IMR-90 (cell line): ENCODE measurements around the gene NF1. TPM values are rescaled to one million over a fixed set of nuclear protein-coding genes. Genes with fewer than 3 reads are reported as not detected.
A peak's percentile ranks its signal among the peaks of the same experiment; 100 is the strongest.

ENCODE experiments used
- ATAC-seq: fragments of 200-7000 bp; cut with Tn5 transposase; 2 replicates; pipeline ENCODE4 v1.9.1; 2020; ENCODE audit warnings: low read depth, mild to moderate bottlenecking, moderate library complexity
- BruUV-seq: library from RNA; stranded (reverse); fragments of 400-500 nt; replicated peaks from 2 replicates; lab custom pipeline; 2021; lab: Mats Ljungman, UMichigan
- CTCF ChIA-PET: fragments of 300-600 bp; formaldehyde crosslinking; extraction: SDS; loops from one replicate; lab custom pipeline; 2021; ENCODE audit warnings: antibody characterized with exemption; lab: Yijun Ruan, JAX
- POLR2A ChIA-PET: fragments of 300-600 bp; sonication (Branson Sonifier 250); formaldehyde crosslinking; loops from one replicate; lab custom pipeline; 2022; ENCODE audit warnings: antibody characterized with exemption; ENCODE audit not compliant: unreplicated experiment; lab: Charles Lee
- DNase-seq: peaks from one replicate; pipeline ENCODE4 v3.0.0; 2013
- H2AFZ ChIP-seq: replicated peaks from 2 replicates; pipeline ENCODE3; 2013; ENCODE audit warnings: low read length, mild to moderate bottlenecking; ENCODE audit not compliant: poor library complexity
- H2AK5ac ChIP-seq: 2 replicates; pipeline ENCODE4 v1.6.1; 2013; ENCODE audit warnings: low read depth, low read length, inconsistent platforms
- H2AK9ac ChIP-seq: replicated peaks from 2 replicates; pipeline ENCODE3; 2013; ENCODE audit warnings: mild to moderate bottlenecking, low read depth, low read length, moderate library complexity; ENCODE audit not compliant: poor library complexity
- H2BK120ac ChIP-seq: 2 replicates; pipeline ENCODE4 v1.6.1; 2013; ENCODE audit warnings: low read depth, low read length, inconsistent platforms
- H2BK15ac ChIP-seq: 3 replicates; pipeline ENCODE4 v1.6.1; 2013; ENCODE audit warnings: low read depth, low read length, inconsistent platforms
- H2BK20ac ChIP-seq: 2 replicates; pipeline ENCODE4 v1.6.1; 2013; ENCODE audit warnings: low read depth, mild to moderate bottlenecking, inconsistent platforms, low read length, moderate library complexity
- H2BK5ac ChIP-seq: 2 replicates; pipeline ENCODE4 v1.6.1; 2013; ENCODE audit warnings: mild to moderate bottlenecking, low read depth, low read length, inconsistent platforms; ENCODE audit not compliant: poor library complexity, severe bottlenecking
- H3K14ac ChIP-seq: replicated peaks from 2 replicates; pipeline ENCODE4 v1.6.1; 2013; ENCODE audit warnings: low read depth, low read length, inconsistent platforms
- H3K18ac ChIP-seq: 2 replicates; pipeline ENCODE4 v1.6.1; 2013; ENCODE audit warnings: low read depth, low read length, control low read depth
- H3K23ac ChIP-seq: 2 replicates; pipeline ENCODE4 v1.6.1; 2013; ENCODE audit warnings: low read depth, low read length, inconsistent platforms
- H3K27ac ChIP-seq: 2 replicates; pipeline ENCODE4 v1.5.1; 2013; ENCODE audit warnings: mild to moderate bottlenecking, control low read depth, low read length; ENCODE audit not compliant: insufficient read depth
- H3K27me3 ChIP-seq: 2 replicates; pipeline ENCODE4 v1.6.1; 2013; ENCODE audit warnings: low read length; ENCODE audit not compliant: control insufficient read depth, insufficient read depth
- H3K36me3 ChIP-seq: 2 replicates; pipeline ENCODE4 v1.6.1; 2013; ENCODE audit warnings: low read length, mixed read lengths; ENCODE audit not compliant: control insufficient read depth, insufficient read depth
- H3K4ac ChIP-seq: 2 replicates; pipeline ENCODE4 v1.6.1; 2013; ENCODE audit warnings: low read depth, low read length, inconsistent platforms
- H3K4me1 ChIP-seq: 2 replicates; pipeline ENCODE4 v1.6.1; 2013; ENCODE audit warnings: low read length, mixed read lengths; ENCODE audit not compliant: control insufficient read depth, insufficient read depth
- H3K4me2 ChIP-seq: 2 replicates; pipeline ENCODE4 v1.6.1; 2013; ENCODE audit warnings: low read depth, mild to moderate bottlenecking, control low read depth, low read length, moderate library complexity
- H3K4me3 ChIP-seq: 2 replicates; pipeline ENCODE4 v1.5.1; 2013; ENCODE audit warnings: low read depth, mild to moderate bottlenecking, control low read depth, low read length, moderate library complexity; ENCODE audit not compliant: insufficient read depth
- H3K56ac ChIP-seq: 2 replicates; pipeline ENCODE4 v1.6.1; 2013; ENCODE audit warnings: low read length, inconsistent platforms; ENCODE audit not compliant: insufficient read depth; ENCODE audit errors: extremely low read depth
- H3K79me1 ChIP-seq, 2 experiments: 2 replicates each; pipeline ENCODE4 v1.6.1; 2013; ENCODE audit warnings: low read length in 2 of 2, inconsistent platforms in 1 of 2, low read depth in 1 of 2
- H3K9ac ChIP-seq: 2 replicates; pipeline ENCODE4 v1.6.1; 2013; ENCODE audit warnings: low read depth, low read length, control low read depth
- H3K9me1 ChIP-seq: 2 replicates; pipeline ENCODE4 v1.6.1; 2013; ENCODE audit warnings: low read length, inconsistent platforms; ENCODE audit not compliant: insufficient read depth
- H3K9me3 ChIP-seq: 2 replicates; pipeline ENCODE4 v1.6.1; 2013; ENCODE audit warnings: low read length; ENCODE audit not compliant: control insufficient read depth, insufficient read depth
- H4K20me1 ChIP-seq: 2 replicates; pipeline ENCODE4 v1.6.1; 2013; ENCODE audit warnings: low read length, inconsistent platforms; ENCODE audit not compliant: insufficient read depth
- H4K5ac ChIP-seq: 2 replicates; pipeline ENCODE4 v1.6.1; 2013; ENCODE audit warnings: mild to moderate bottlenecking, low read depth, low read length, control low read depth
- H4K8ac ChIP-seq, 2 experiments: 2 replicates each; pipeline ENCODE4 v1.6.1; 2013; ENCODE audit warnings: low read depth in 2 of 2, low read length in 2 of 2, control low read depth in 1 of 2, inconsistent platforms in 1 of 2
- H4K91ac ChIP-seq: 2 replicates; pipeline ENCODE4 v1.6.1; 2013; ENCODE audit warnings: low read depth, low read length, inconsistent platforms; ENCODE audit not compliant: insufficient read depth
- BHLHE40 ChIP-seq: fragments of 150-350 bp; IDR thresholded peaks from 2 replicates; pipeline ENCODE4 v1.6.1; 2016; ENCODE audit warnings: mild to moderate bottlenecking, low read depth, low read length
- MAFK ChIP-seq: IDR thresholded peaks from 2 replicates; pipeline ENCODE4 v1.6.1; 2012; ENCODE audit warnings: low read depth, low read length, improper control_type of control experiment
- WGBS, 2 experiments: methylation state at CpG; one replicate each; pipeline versions ENCODE4 v1.1.5 to v1.1.7; 2013; ENCODE audit warnings: missing lambda C conversion rate in 2 of 2; ENCODE audit not compliant: insufficient read length in 1 of 2; ENCODE audit errors: extremely low coverage in 2 of 2; 5-methylcytosine and 5-hydroxymethylcytosine counted together
- dilution Hi-C: fragments of 300-500 bp; cut with HindIII; formaldehyde crosslinking; loops from one replicate; pipeline ENCODE4 v1.14.3; 2018; ENCODE audit warnings: low sequenced_read_pairs; ENCODE audit not compliant: unreplicated experiment
- in situ Hi-C: fragments of 300-500 bp; cut with MboI; formaldehyde crosslinking; loops from 3 replicates; pipeline ENCODE4 v1.14.3; 2019; ENCODE audit warnings: low sequenced_read_pairs, inconsistent platforms, mixed read lengths
- intact Hi-C: fragments of 100-400 bp; cut with micrococcal nuclease; formaldehyde crosslinking; loops from 2 replicates; pipeline ENCODE4 v1.10.0; 2022
- polyA plus RNA-seq, 3 experiments: library from polyadenylated mRNA; depleted of rRNA; stranded (reverse); fragments of >200 nt; gene quantifications; 2 replicates each; pipeline ENCODE4 v1.2.3, GENCODE V29; 2012; ENCODE audit warnings: low replicate concordance in 1 of 3
- total RNA-seq: library from RNA; depleted of rRNA; stranded (reverse); fragments of >200 nt; gene quantifications from 2 replicates; pipeline ENCODE4 v1.2.3, GENCODE V29; 2012

Gene NF1
- total and polyA plus RNA-seq, 2 of the 4 experiments (the other 2 are of a cell fraction): 17.9 to 48.6 TPM

DNA sequence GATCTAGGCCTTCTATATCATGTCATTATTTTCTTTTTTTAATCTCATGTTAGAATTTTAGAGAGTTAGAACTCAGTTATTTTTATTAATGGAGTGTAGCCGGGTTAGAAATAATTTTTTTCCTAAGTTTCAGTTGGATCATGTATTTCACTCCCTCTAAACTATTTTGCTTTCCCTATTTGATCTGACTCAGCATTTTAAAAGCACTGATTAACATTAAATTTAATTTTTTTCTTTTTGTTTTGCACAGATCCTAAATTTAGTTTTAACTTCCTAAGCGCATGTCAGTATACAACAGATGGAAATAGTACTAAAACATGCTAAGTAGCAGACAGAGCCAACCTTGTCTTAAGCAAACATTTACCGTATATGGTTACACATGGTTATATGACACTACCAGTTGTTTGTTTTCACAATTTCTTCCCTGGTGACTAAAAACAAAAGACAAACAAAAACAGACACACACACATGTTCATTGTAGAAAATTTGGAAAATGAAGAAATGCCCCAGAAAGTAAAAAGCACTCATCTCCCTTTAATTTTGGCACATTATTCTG is 263.1 kb downstream of the NF1 start:
- peak; percentile 59; the same call in 1 of the 2 replicates for ATAC-seq
- in situ Hi-C loops: no loop called here
- no TSS peak for BruUV-seq

More for the DNA sequence above, 263.1 kb downstream of the NF1 start:
- H3K36me3 ChIP-seq: peaks cover 22% of the 10 kb centered on the region
- no peak overlapping the region for H4K5ac ChIP-seq
- H3K9me1 ChIP-seq: no peaks in the 10 kb centered on the region
- no peak overlapping the region for H3K56ac ChIP-seq
- dilution Hi-C loops (no loop called here), intact Hi-C loops (loop anchor here (5.0 kb wide), 1 partner anchor 91 kb away; no protein-coding TSS in a partner anchor)
- CTCF ChIA-PET: no interaction called here
- H2AK5ac ChIP-seq: no peak overlapping the region
- H3K18ac ChIP-seq: no peak overlapping the region
- no peak overlapping the region for H2BK120ac ChIP-seq
- H3K27ac ChIP-seq: no peak overlapping the region
- H3K4me1 ChIP-seq: no peaks in the 10 kb centered on the region
- no peak overlapping the region for H3K23ac ChIP-seq
- no peak overlapping the region for H3K4me2 ChIP-seq
- no CpG with 5 or more reads among the region's 3 CpGs for WGBS, 2 experiments
- H2BK20ac ChIP-seq: no peak overlapping the region
- no peak overlapping the region for H3K9ac ChIP-seq
- no peak overlapping the region for H2BK15ac ChIP-seq
- 0 out of 4 replicates have a peak, but pooled peaks cover 0 to 6% of the 10 kb centered on the region in 2 experiments for H3K79me1 ChIP-seq
- no peak overlapping the region for H3K4ac ChIP-seq
- H4K8ac ChIP-seq: no peak overlapping the region
- no peak overlapping the region for H3K4me3 ChIP-seq
- no peak overlapping the region for H4K91ac ChIP-seq
- H3K14ac ChIP-seq: no peak overlapping the region
- no peaks in the 10 kb centered on the region for H4K20me1 ChIP-seq
- H2AK9ac ChIP-seq: no peak overlapping the region
- no peak overlapping the region for H2BK5ac ChIP-seq
- no peaks in the 10 kb centered on the region for H3K9me3 ChIP-seq
- H2AFZ ChIP-seq: no peak overlapping the region
- no peaks in the 10 kb centered on the region for H3K27me3 ChIP-seq
- POLR2A ChIA-PET: no interaction called here
- TF ChIP-seq MAFK (peak; percentile 93), BHLHE40 (no peak)
- peak; percentile 47 for DNase-seq
